HepG2 (cell line): ENCODE data around the gene GPX7. TPM values are rescaled to one million over a fixed set of nuclear protein-coding genes. Genes with fewer than 3 reads are reported as not detected.

Source experiments
- ATAC-seq: fragments of 200-7000 bp; cut with Tn5 transposase; 3 replicates; pipeline ENCODE4 v1.9.1; 2020; ENCODE audit warnings: mild to moderate bottlenecking, moderate library complexity
- BruUV-seq: library from RNA; stranded (reverse); fragments of 400-500 nt; replicated peaks from 2 replicates; lab custom pipeline; 2021; lab: Mats Ljungman, UMichigan
- CTCF ChIA-PET: fragments of 300-600 bp; formaldehyde crosslinking; extraction: SDS; loops from one replicate; lab custom pipeline; 2021; ENCODE audit warnings: low total read pairs, inconsistent platforms, low intra/inter-chr PET ratio; lab: Yijun Ruan, JAX
- POLR2A ChIA-PET: fragments of 350-600 bp; sonication (Branson Sonifier 250); formaldehyde crosslinking; loops from one replicate; lab custom pipeline; 2020; ENCODE audit warnings: antibody characterized with exemption, inconsistent platforms; lab: Yijun Ruan, JAX
- DNase-seq: peaks from one replicate; pipeline ENCODE4 v3.0.0-alpha.2; 2015; ENCODE audit warnings: low spot score
- FAIRE-seq: peaks from 3 replicates; lab custom pipeline; 2011; peaks lifted over from hg19 to GRCh38; lab: Jason Lieb, UNC
- H2AFZ ChIP-seq: one replicate; pipeline ENCODE4 v1.6.1; 2011; ENCODE audit warnings: low read length, inconsistent platforms
- H3K27ac ChIP-seq: fragments of 300-600 bp; 3 replicates; pipeline ENCODE4 v1.8.0; 2011; ENCODE audit warnings: mixed run types, mild to moderate bottlenecking, mixed read lengths, low read length, inconsistent platforms; ENCODE audit not compliant: insufficient read depth; ENCODE audit errors: extremely low read length
- H3K27me3 ChIP-seq, 2 experiments: fragments of 200-600 bp in 1 of 2; 2 replicates in 1 of 2; 3 replicates in 1 of 2; pipeline versions ENCODE4 v1.6.0 to v1.8.0; 2011; ENCODE audit warnings: low read length in 2 of 2, mild to moderate bottlenecking in 2 of 2, moderate library complexity in 2 of 2, inconsistent platforms in 1 of 2; ENCODE audit not compliant: insufficient read depth in 2 of 2, control insufficient read depth in 1 of 2
- H3K36me3 ChIP-seq, 2 experiments: fragments of 200-600 bp in 1 of 2; replicated peaks in 1 of 2; 2 replicates in 1 of 2; 3 replicates in 1 of 2; pipeline versions ENCODE4 v1.5.1 to v1.8.0; 2011; ENCODE audit warnings: low read length in 2 of 2, inconsistent platforms in 1 of 2; ENCODE audit not compliant: insufficient read depth in 2 of 2, control insufficient read depth in 1 of 2
- H3K4me1 ChIP-seq: 2 replicates; pipeline ENCODE4 v1.5.1; 2012; ENCODE audit warnings: low read length, inconsistent platforms; ENCODE audit not compliant: insufficient read depth
- H3K4me2 ChIP-seq: 2 replicates; pipeline ENCODE4 v1.6.0; 2011; ENCODE audit warnings: low read depth, low read length, inconsistent platforms
- H3K4me3 ChIP-seq, 3 experiments: fragments of 200-600 bp in 1 of 3; sonication (generic), shearing (Covaris generic) in 1 of 3; replicated peaks in 1 of 3; 2 replicates each; pipeline ENCODE4 v1.5.1; 2011 to 2016; ENCODE audit warnings: low read length in 3 of 3, inconsistent platforms in 2 of 3, low read depth in 2 of 3, mild to moderate bottlenecking in 2 of 3, control low read depth in 1 of 3, mixed read lengths in 1 of 3; ENCODE audit not compliant: insufficient read depth in 1 of 3
- H3K79me2 ChIP-seq: one replicate; pipeline ENCODE4 v1.6.1; 2011; ENCODE audit warnings: low read length, inconsistent platforms; ENCODE audit not compliant: insufficient read depth
- H3K9ac ChIP-seq: 2 replicates; pipeline ENCODE4 v1.6.0; 2011; ENCODE audit warnings: mild to moderate bottlenecking, low read depth, low read length, inconsistent platforms; ENCODE audit not compliant: insufficient read depth
- H3K9me3 ChIP-seq: 2 replicates; pipeline ENCODE4 v1.5.1; 2012; ENCODE audit warnings: mild to moderate bottlenecking, low read length
- H4K20me1 ChIP-seq: 2 replicates; pipeline ENCODE4 v1.6.0; 2011; ENCODE audit warnings: inconsistent platforms, mild to moderate bottlenecking, low read length, moderate library complexity; ENCODE audit not compliant: insufficient read depth
- BHLHE40 ChIP-seq: IDR thresholded peaks from 2 replicates; pipeline ENCODE4 v1.6.1; 2011; ENCODE audit warnings: low read length, improper control_type of control experiment
- CCDC6 ChIP-seq: sonication (generic); formaldehyde crosslinking; IDR thresholded peaks from 2 replicates; pipeline ENCODE4 v1.8.1; 2022; ENCODE audit warnings: mild to moderate bottlenecking, missing genetic modification reagents, moderate library complexity
- CENPBD1 ChIP-seq: sonication (generic); formaldehyde crosslinking; IDR thresholded peaks from 2 replicates; pipeline ENCODE4 v1.8.0; 2022; ENCODE audit warnings: missing genetic modification reagents, low read depth, mild to moderate bottlenecking, borderline replicate concordance
- RFX1 ChIP-seq: fragments of 450-650 bp; IDR thresholded peaks from 2 replicates; pipeline ENCODE4 v1.6.1; 2017
- SALL1 ChIP-seq: sonication (generic); formaldehyde crosslinking; IDR thresholded peaks from 2 replicates; pipeline ENCODE4 v1.8.0; 2022; ENCODE audit warnings: mild to moderate bottlenecking, missing genetic modification reagents
- SIX4 ChIP-seq: sonication (generic); formaldehyde crosslinking; IDR thresholded peaks from 2 replicates; pipeline ENCODE4 v1.4.0; 2020; ENCODE audit warnings: missing genetic modification reagents
- ZNF160 ChIP-seq: sonication (generic); formaldehyde crosslinking; IDR thresholded peaks from 2 replicates; pipeline ENCODE4 v1.8.0; 2022; ENCODE audit warnings: mild to moderate bottlenecking, inconsistent platforms, missing genetic modification reagents
- ZNF501 ChIP-seq: sonication (generic); formaldehyde crosslinking; IDR thresholded peaks from 2 replicates; pipeline ENCODE4 v1.5.1; 2020; ENCODE audit warnings: mild to moderate bottlenecking, moderate library complexity, missing genetic modification reagents
- ZNF644 ChIP-seq: IDR thresholded peaks from 2 replicates; pipeline ENCODE4 v1.6.1; 2016; ENCODE audit warnings: low read depth
- ZNF724P ChIP-seq: sonication (generic); formaldehyde crosslinking; IDR thresholded peaks from 2 replicates; pipeline ENCODE4 v1.8.0; 2022; ENCODE audit warnings: missing genetic modification reagents, borderline replicate concordance
- ZNF775 ChIP-seq: sonication (generic); formaldehyde crosslinking; IDR thresholded peaks from 2 replicates; pipeline ENCODE4 v1.4.0; 2020; ENCODE audit warnings: missing genetic modification reagents, mild to moderate bottlenecking, moderate library complexity, borderline replicate concordance
- WGBS: methylation state at CpG from one replicate; pipeline ENCODE4 v1.1.6; 2017; ENCODE audit warnings: low lambda C conversion rate; 5-methylcytosine and 5-hydroxymethylcytosine counted together
- in situ Hi-C: cut with HindIII; loops from 2 replicates; pipeline ENCODE4 v1.10.0; 2017; ENCODE audit warnings: low pct_unique_long_range_greater_than_20kb; ENCODE audit not compliant: extremely low pct_ligation_motif_present
- intact Hi-C: fragments of 100-400 bp; cut with micrococcal nuclease; formaldehyde crosslinking; loops from one replicate; pipeline ENCODE4 v1.10.0; 2022; ENCODE audit not compliant: unreplicated experiment
- polyA plus RNA-seq, 8 experiments: library from polyadenylated mRNA; depleted of rRNA in 3 of 8; stranded (reverse) in 7 of 8; unstranded in 1 of 8; fragments of >200 nt; fragmentation: Illumina TruSeq in 4 of 8; extraction: Trizol in 4 of 8; gene quantifications; 2 replicates each; pipeline versions ENCODE4 v1.2.1 to v1.2.3, GENCODE V29; 2011 to 2016; ENCODE audit warnings: low read depth in 4 of 8, missing spikeins in 1 of 8, mixed read lengths in 1 of 8; ENCODE audit not compliant: insufficient read depth in 1 of 8
- total RNA-seq, 5 experiments: library from RNA; depleted of rRNA; stranded (reverse); fragments of >200 nt; fragmentation: Illumina TruSeq; extraction: Trizol; gene quantifications; 2 replicates each; pipeline ENCODE4 v1.2.3, GENCODE V29; 2016; ENCODE audit warnings: low read depth in 1 of 5
- TF ChIP-seq, protein P1 (sequence below): sonication (generic); formaldehyde crosslinking; IDR thresholded peaks from 2 replicates; pipeline ENCODE4 v1.8.1; 2022; ENCODE audit warnings: mild to moderate bottlenecking, missing genetic modification reagents

GPX7 gene
- total and polyA plus RNA-seq, 2 of the 13 experiments (the other 11 are each of a cell fraction or from before 2014, with no cell fraction given) = 14.1 to 16.2 TPM

- no peak for FAIRE-seq
- BruUV-seq = no TSS peak
- no peak overlapping the region for H3K4me2 ChIP-seq
- POLR2A ChIA-PET = no interaction called here
- no peak overlapping the region for H3K27ac ChIP-seq
- peaks cover 8% of the 10 kb centered on the region for H3K79me2 ChIP-seq
- H3K4me3 ChIP-seq = no peak overlapping the region
- CTCF ChIA-PET = no interaction called here
- H4K20me1 ChIP-seq = peaks cover 1% of the 10 kb centered on the region
- no peaks in the 10 kb centered on the region for H3K9me3 ChIP-seq
- H3K27me3 ChIP-seq = peaks cover 0 to 2% of the 10 kb centered on the region in 2 experiments; a peak in 1 of 5 replicates
- in situ Hi-C loops = no loop called here
- peaks cover 12% of the 10 kb centered on the region for H3K4me1 ChIP-seq
- intact Hi-C loops = loop anchor here (10.0 kb wide), 1 partner anchor 588 kb away; the partner anchor contains the start of gene SLC1A7
- no peak for DNase-seq
- no peaks in the 10 kb centered on the region for H3K36me3 ChIP-seq
- WGBS = 82% methylated on average over 4 of the region's 4 CpGs
- no peak overlapping the region for H2AFZ ChIP-seq
- TF ChIP-seq ZNF644 (no peak), ZNF501 (no peak), ZNF775 (CRISPR knock-in tag) (no peak), RFX1 (no peak), SIX4 (CRISPR knock-in tag) (no peak), BHLHE40 (no peak), CCDC6 (CRISPR knock-in tag) (no peak), SALL1 (no peak), ZNF724P (CRISPR knock-in tag) (no peak), CENPBD1 (CRISPR knock-in tag) (no peak), ZNF160 (CRISPR knock-in tag) (no peak)
- TF ChIP-seq, protein P1, sequence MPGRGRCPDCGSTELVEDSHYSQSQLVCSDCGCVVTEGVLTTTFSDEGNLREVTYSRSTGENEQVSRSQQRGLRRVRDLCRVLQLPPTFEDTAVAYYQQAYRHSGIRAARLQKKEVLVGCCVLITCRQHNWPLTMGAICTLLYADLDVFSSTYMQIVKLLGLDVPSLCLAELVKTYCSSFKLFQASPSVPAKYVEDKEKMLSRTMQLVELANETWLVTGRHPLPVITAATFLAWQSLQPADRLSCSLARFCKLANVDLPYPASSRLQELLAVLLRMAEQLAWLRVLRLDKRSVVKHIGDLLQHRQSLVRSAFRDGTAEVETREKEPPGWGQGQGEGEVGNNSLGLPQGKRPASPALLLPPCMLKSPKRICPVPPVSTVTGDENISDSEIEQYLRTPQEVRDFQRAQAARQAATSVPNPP (CRISPR knock-in tag) = no peak
- ATAC-seq = no peak
- no peak overlapping the region for H3K9ac ChIP-seq
Measured at GRCh38 chr1:52556641-52557360, 45.4 kb upstream of the GPX7 start.
